Loucy (cell line): ENCODE results near the gene SNAP91.

ENCODE experiments used
- CTCF ChIP-seq: fragments of 200-600 bp; sonication (generic); conservative IDR thresholded peaks from 2 replicates; pipeline ENCODE4 v1.5.1; 2014; ENCODE audit warnings: mild to moderate bottlenecking, antibody characterized with exemption, low read length
- EZH2phosphoT487 ChIP-seq: fragments of 200-600 bp; IDR thresholded peaks from 2 replicates; pipeline ENCODE4 v1.6.1; 2018; ENCODE audit warnings: antibody characterized with exemption, mild to moderate bottlenecking, moderate library complexity, borderline replicate concordance

DNA sequence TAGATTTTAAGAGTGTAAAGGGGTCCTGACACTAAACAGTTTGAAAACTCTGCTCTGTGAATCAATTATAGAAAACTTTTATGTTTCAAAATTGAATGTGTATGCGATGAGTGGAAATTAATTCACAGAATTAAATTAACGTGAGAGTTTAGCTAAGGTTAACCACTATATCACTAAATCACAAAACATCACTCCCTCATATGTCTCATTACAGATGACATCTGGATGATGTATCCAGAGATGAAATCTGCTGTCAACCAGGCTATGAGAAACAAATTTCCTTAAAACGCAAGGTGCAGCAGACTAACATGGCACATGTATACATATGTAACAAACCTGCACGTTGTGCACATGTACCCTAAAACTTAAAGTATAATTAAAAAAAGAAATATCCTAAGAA lies 169.2 kb downstream of the SNAP91 start:
- TF ChIP-seq CTCF (no peak), EZH2phosphoT487 (no peak)
